AG10803 (cell line): Measurements from ENCODE around the gene CTNNA2.

ENCODE experiments used
- DNase-seq: peaks from one replicate; pipeline ENCODE4 v3.0.0; 2010; ENCODE audit warnings: low read depth
- H3K4me3 ChIP-seq: 2 replicates; pipeline ENCODE4 v1.5.1; 2011; ENCODE audit warnings: mild to moderate bottlenecking, low read length, control low read depth
- CTCF ChIP-seq: conservative IDR thresholded peaks from 2 replicates; pipeline ENCODE4 v1.5.1; 2011; ENCODE audit warnings: mild to moderate bottlenecking, low read length, control low read depth, inconsistent platforms

Gene CTNNA2

GRCh38 chr2:80326214-80326613, 813.4 kb downstream of the CTNNA2 start:
- no peak overlapping the region for H3K4me3 ChIP-seq
- TF ChIP-seq CTCF: peak; percentile 59
- peak; percentile 49 for DNase-seq

GRCh38 chr2:80326861-80327260, 814.0 kb downstream of the CTNNA2 start:
- H3K4me3 ChIP-seq: no peak overlapping the region
- TF ChIP-seq CTCF: no peak
- no peak for DNase-seq

GRCh38 chr2:80328159-80328571, 815.3 kb downstream of the CTNNA2 start:
- no peak overlapping the region for H3K4me3 ChIP-seq
- no peak for DNase-seq
- TF ChIP-seq CTCF: no peak

- TF ChIP-seq CTCF: no peak
- DNase-seq: no peak
- H3K4me3 ChIP-seq: no peak overlapping the region
These were observed 816.6 kb downstream of the CTNNA2 start for GRCh38 chr2:80329491-80329890.

GRCh38 chr2:80330527-80331450, 817.9 kb downstream of the CTNNA2 start:
- TF ChIP-seq CTCF: no peak
- DNase-seq: no peak
- no peak overlapping the region for H3K4me3 ChIP-seq

GRCh38 chr2:80333886-80334285, 821.0 kb downstream of the CTNNA2 start:
- DNase-seq: no peak
- no peak for TF ChIP-seq CTCF
- H3K4me3 ChIP-seq: no peak overlapping the region

GRCh38 chr2:80335411-80335810, 822.6 kb downstream of the CTNNA2 start:
- DNase-seq: no peak
- TF ChIP-seq CTCF: no peak
- H3K4me3 ChIP-seq: no peak overlapping the region
